Measurements from ENCODE around the gene CYBRD1. TPM values are rescaled to one million over a fixed set of nuclear protein-coding genes. Genes with fewer than 3 reads are reported as not detected.

CYBRD1 gene
- total and polyA plus RNA-seq, 10 of the 15 experiments (the other 5 are each of a cell fraction or from before 2014, with no cell fraction given) = 10.8 to 51.9 (median 29.6) TPM

DNA sequence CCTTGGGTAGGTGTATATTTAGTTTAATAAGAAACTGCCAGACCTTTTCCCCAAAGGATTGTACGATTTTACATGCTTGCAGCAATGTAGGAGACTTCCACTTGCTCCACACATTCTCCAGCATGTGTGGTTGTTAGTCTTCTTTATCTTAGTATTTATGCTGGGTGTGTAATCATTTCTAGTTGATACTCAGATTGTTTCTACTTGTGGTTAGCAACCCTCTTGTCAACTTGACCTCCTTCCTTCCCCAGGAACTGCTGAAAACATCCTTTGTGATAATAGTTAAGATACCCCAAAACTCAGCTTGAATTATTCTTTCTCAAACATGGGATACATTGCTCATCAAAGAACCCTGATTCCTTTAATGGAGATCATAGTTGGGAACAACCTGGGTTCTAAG, 37.2 kb upstream of the CYBRD1 start:
- RAD21 ChIA-PET (ENCODE audit: unreplicated experiment) = no interaction called here
- SMC1A ChIA-PET (ENCODE audit: uncharacterized antibody, unreplicated experiment) = interaction anchor here (1.0 to 1.1 kb wide), 3 partner anchors 9 to 72 kb away, joined by 3 to 4 read pairs (median 3); no protein-coding TSS in a partner anchor
- in situ Hi-C loops (cut with MboI) = no loop called here
- Histone ChIP-seq H3K36me3 (ENCODE audit: control insufficient read depth in 2 of 2, insufficient read depth in 2 of 2, low read length in 1 of 2) (peaks cover 4 to 11% of the 10 kb centered on the region in 2 experiments; a peak in 3 of 4 replicates), H3K9me3 (replicated peaks; ENCODE audit: control insufficient read depth, insufficient read depth, low read length) (peaks cover 6% of the 10 kb centered on the region; the same call in 2 of the 3 replicates), H4K20me1 (ENCODE audit: control insufficient read depth, insufficient read depth) (no peaks in the 10 kb centered on the region), H3K79me2 (ENCODE audit: control insufficient read depth, insufficient read depth, low read length) (no peaks in the 10 kb centered on the region), H3K4me3 (no peak overlapping the region), H2AFZ (ENCODE audit: control insufficient read depth, low read depth, low read length) (no peak overlapping the region), H3K9ac (ENCODE audit: control insufficient read depth, insufficient read depth, low read length) (no peak overlapping the region), H3K27me3 (replicated peaks in 1 of 2; ENCODE audit: control insufficient read depth in 2 of 2, insufficient read depth in 2 of 2, low read length in 1 of 2) (no peaks in the 10 kb centered on the region), H3K27ac (ENCODE audit: control insufficient read depth, insufficient read depth) (no peak overlapping the region), H3K4me2 (ENCODE audit: control insufficient read depth, insufficient read depth) (no peak overlapping the region), H3K4me1 (ENCODE audit: control insufficient read depth, insufficient read depth, low read length) (peaks cover 26% of the 10 kb centered on the region)
- FAIRE-seq (no peak), DNase-seq (ENCODE audit: low read depth, low spot score) (no peak), ATAC-seq (no peak)
- 94% methylated on average over 1 of the region's 1 CpG for WGBS (ENCODE audit: insufficient coverage, insufficient replicate concordance, low lambda C conversion rate, missing lambda C conversion rate)
- no TSS peak for BruUV-seq (replicated peaks)
- intact Hi-C loops (cut with micrococcal nuclease; ENCODE audit: unreplicated experiment) = no loop called here
- CTCF ChIA-PET = no interaction called here
- POLR2A ChIA-PET = no interaction called here
- TF ChIP-seq CHD4 (IDR thresholded peaks at IDR 0.05) = no peak
- no peak for TF ChIP-seq NFYB (IDR thresholded peaks at IDR 0.05; ENCODE audit: insufficient read depth, low read depth, low read length)
- no peak for TF ChIP-seq SREBF1 (IDR thresholded peaks at IDR 0.05; ENCODE audit: low read length)
- no peak for TF ChIP-seq PML (IDR thresholded peaks at IDR 0.05; ENCODE audit: low read length)
- TF ChIP-seq, protein P1, sequence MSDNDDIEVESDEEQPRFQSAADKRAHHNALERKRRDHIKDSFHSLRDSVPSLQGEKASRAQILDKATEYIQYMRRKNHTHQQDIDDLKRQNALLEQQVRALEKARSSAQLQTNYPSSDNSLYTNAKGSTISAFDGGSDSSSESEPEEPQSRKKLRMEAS (IDR thresholded peaks at IDR 0.05; ENCODE audit: low read depth, low read length) = no peak
- TF ChIP-seq SRF (IDR thresholded peaks at IDR 0.05; ENCODE audit: low read depth in 2 of 2, low read length in 2 of 2) = no peak
- no peak for TF ChIP-seq JUND (IDR thresholded peaks at IDR 0.05; ENCODE audit: low read depth, low read length)
- TF ChIP-seq, protein P2, sequence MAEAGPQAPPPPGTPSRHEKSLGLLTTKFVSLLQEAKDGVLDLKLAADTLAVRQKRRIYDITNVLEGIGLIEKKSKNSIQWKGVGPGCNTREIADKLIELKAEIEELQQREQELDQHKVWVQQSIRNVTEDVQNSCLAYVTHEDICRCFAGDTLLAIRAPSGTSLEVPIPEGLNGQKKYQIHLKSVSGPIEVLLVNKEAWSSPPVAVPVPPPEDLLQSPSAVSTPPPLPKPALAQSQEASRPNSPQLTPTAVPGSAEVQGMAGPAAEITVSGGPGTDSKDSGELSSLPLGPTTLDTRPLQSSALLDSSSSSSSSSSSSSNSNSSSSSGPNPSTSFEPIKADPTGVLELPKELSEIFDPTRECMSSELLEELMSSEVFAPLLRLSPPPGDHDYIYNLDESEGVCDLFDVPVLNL (IDR thresholded peaks at IDR 0.05; ENCODE audit: low read depth, low read length) = no peak
- TF ChIP-seq MEF2B (IDR thresholded peaks at IDR 0.05; ENCODE audit: partially characterized antibody, poor library complexity, severe bottlenecking) = no peak
- TF ChIP-seq SMAD5 (IDR thresholded peaks at IDR 0.05; ENCODE audit: low read depth) = no peak
